Activated CD4-positive, alpha-beta T cell treated with anti-CD3 and anti-CD28 coated beads, Interleukin-2, amount 10 ng/mL, durations not matched to agents 24 days and 14 days (primary cell): Measurements from ENCODE around the gene OCA2. TPM values are rescaled to one million over a fixed set of nuclear protein-coding genes. Genes with fewer than 3 reads are reported as not detected.

Source experiments
- DNase-seq: peaks from one replicate; pipeline ENCODE4 v3.0.0; 2022
- H3K27ac Mint-ChIP-seq: one replicate; pipeline ENCODE4 v1.8.0; 2022; ENCODE audit warnings: mild to moderate bottlenecking, mixed read lengths
- H3K27me3 Mint-ChIP-seq: one replicate; pipeline ENCODE4 v1.8.0; 2022; ENCODE audit warnings: mixed read lengths
- H3K36me3 Mint-ChIP-seq: one replicate; pipeline ENCODE4 v1.8.0; 2022; ENCODE audit warnings: low read depth, mild to moderate bottlenecking, mixed read lengths
- H3K4me1 Mint-ChIP-seq: one replicate; pipeline ENCODE4 v1.8.0; 2021; ENCODE audit warnings: mixed read lengths
- H3K4me3 Mint-ChIP-seq: one replicate; pipeline ENCODE4 v1.8.0; 2022; ENCODE audit warnings: mild to moderate bottlenecking, moderate library complexity, mixed read lengths
- H3K9me3 Mint-ChIP-seq: one replicate; pipeline ENCODE4 v1.8.0; 2021; ENCODE audit warnings: mixed read lengths
- intact Hi-C: fragments of 100-400 bp; cut with micrococcal nuclease; formaldehyde crosslinking; loops from one replicate; pipeline ENCODE4 v1.15.1; 2023
- total RNA-seq: library from RNA; stranded (reverse); gene quantifications from 2 replicates; pipeline ENCODE4 v1.2.3, GENCODE V29; 2022

OCA2 gene
- total RNA-seq, 1 donor from 2014 or later, result not detected

DNA sequence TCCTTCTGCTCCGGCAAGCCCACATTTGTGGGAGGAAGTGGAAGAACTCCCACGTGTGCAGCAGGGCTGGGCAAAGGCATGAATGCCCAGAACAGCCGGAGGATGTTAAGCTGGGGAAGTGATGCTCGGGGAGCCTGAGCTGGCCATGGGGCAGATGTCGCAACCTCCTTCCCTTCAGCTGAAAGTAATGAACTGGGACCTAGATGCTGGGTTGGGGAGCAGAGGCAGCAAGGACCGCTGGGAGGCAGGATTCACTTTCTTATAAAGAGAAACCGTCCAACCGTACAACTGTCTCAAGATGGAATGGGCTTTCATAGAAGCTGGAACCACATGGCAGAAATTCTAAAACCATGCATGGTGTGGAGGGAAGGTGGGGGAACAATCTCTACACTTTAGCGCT, 290.9 kb downstream of the OCA2 start:
- Mint-ChIP-seq H3K4me1 (no peaks in the 10 kb centered on the region), H3K27ac (no peak overlapping the region), H3K36me3 (no peaks in the 10 kb centered on the region), H3K9me3 (peaks cover 16% of the 10 kb centered on the region), H3K4me3 (no peak overlapping the region), H3K27me3 (no peaks in the 10 kb centered on the region)
- intact Hi-C loops, result no loop called here
- no peak for DNase-seq

DNA sequence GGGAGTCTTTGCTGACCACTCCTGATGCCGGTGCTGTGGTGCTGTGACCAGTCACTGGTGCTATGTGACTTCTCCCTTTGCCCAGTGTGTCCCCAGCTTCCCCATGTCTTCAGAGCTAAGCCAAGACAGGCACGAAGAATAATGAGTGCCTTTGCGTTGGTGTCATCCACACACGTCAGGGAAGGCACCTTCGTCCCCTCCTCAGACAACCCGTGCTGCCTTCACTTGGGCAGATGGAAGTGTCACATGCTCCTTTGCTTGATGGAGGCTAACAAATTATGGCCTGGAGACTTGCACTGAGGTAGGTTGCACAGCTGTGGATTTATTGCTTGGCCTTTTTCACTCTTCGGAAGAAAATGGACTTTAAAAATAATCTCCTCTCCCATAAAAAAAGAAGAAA, 291.8 kb downstream of the OCA2 start:
- H3K4me3 Mint-ChIP-seq, result no peak overlapping the region
- H3K27ac Mint-ChIP-seq, result no peak overlapping the region
- H3K9me3 Mint-ChIP-seq, result peaks cover 16% of the 10 kb centered on the region
- intact Hi-C loops, result no loop called here
- no peak for DNase-seq
- H3K4me1 Mint-ChIP-seq, result no peaks in the 10 kb centered on the region
- H3K36me3 Mint-ChIP-seq, result no peaks in the 10 kb centered on the region
- H3K27me3 Mint-ChIP-seq, result no peaks in the 10 kb centered on the region

DNA sequence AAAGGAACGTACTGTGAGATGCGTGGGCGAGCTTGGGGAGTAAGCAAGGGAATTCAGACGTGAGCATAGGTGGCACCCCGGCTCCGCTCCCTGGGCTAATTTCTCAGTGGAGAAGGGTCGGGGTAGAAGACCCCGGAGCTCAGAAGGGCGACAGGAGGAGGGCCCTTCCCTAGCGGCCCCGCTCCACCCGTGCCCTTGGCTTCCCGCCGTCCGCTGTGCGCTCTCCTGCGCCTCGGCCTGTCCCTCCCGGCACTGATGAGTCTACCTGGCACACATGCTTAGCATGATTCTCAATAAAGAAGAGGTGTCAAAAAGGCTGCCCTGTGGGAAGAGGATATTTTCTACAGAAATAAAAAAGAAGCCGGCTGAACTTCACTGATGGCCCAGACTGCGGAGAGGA, 292.7 kb downstream of the OCA2 start:
- Mint-ChIP-seq H3K36me3 (no peaks in the 10 kb centered on the region), H3K27me3 (no peaks in the 10 kb centered on the region), H3K4me1 (no peaks in the 10 kb centered on the region), H3K27ac (no peak overlapping the region), H3K4me3 (no peak overlapping the region), H3K9me3 (peaks cover 16% of the 10 kb centered on the region)
- intact Hi-C loops, result no loop called here
- DNase-seq, result no peak

DNA sequence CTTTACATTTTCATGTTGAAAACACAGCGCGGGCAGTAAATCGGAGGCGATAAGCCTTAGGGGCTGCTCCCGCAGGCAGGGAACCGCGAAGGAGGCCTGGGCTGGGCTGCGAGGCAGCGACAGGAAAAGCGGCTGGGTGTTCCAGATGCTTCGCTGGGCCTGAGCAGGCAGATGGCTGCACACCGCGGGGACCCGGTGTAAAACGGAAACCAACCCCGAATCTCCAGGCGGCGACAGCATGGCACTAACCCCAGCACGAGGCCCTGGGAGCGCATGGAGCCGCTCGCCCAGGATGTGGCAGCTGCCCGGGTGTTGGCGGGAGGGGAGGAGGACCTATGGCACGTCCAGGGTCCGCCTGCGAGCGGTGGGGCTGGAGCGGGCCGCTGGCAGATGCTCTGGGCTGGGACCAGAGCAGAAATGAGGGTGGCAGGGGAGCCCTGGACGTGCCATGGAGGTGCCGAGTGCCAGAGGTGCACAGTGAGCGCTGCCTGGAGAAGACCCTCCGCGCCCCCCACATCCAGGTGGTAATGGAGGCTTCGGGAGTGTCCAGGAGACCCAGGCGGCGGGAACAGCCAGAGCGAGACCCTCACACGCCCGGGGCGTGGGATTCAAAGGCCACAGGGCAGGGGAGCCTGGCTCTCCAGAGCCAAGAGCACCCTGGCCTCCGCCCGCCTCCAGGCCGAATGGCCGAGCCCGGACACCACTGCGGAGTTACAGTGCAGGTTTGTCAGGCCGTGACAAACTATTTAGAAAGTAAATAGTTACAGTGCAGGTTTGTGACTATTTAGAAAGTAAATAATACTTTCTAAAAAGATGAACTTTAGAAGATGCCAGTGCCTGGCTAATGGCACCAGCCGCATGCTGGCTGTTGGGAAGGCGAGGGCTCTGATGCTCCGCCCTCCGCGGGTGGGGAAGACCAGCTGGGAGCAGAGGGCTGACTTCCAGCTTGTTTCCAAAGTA, 293.6 kb downstream of the OCA2 start:
- H3K27ac Mint-ChIP-seq, result no peak overlapping the region
- H3K4me1 Mint-ChIP-seq, result no peaks in the 10 kb centered on the region
- no peak overlapping the region for H3K4me3 Mint-ChIP-seq
- no peaks in the 10 kb centered on the region for H3K36me3 Mint-ChIP-seq
- H3K27me3 Mint-ChIP-seq, result no peaks in the 10 kb centered on the region
- peaks cover 16% of the 10 kb centered on the region for H3K9me3 Mint-ChIP-seq
- no peak for DNase-seq
- intact Hi-C loops, result no loop called here

DNA sequence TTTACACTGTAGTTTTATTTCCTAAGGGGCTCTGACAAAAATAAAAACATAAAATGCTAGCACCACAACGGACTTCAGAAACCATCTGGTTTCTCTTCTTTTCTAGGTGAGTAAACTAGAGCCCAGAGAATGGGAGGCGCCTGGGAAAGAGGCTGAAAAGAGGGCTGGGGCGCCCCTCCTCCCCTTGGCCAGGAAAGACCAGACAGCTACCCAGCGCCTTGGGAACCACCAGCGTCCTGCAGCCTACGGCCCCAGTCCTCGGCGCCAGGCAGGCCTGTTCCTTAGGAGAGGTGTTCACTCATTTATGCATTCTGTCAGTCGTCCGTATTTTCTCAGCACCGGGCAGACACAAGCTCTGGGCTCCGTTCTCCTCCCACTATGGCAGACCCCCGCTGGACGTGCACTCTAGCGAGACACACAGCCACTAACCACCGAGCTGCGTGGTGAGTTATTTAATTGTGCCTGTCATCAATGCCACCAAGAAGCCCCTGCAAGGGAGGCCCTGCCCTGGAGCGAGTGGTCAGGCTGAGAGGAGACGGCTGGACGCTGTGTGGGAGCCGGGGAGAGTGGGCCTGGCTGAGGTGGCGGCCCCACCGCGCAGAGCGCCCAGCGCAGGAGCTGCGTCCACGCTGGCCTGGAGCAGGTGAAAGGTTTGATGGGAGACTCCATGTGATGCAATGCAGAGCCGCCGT, 294.4 kb downstream of the OCA2 start:
- no peak overlapping the region for H3K27ac Mint-ChIP-seq
- H3K4me3 Mint-ChIP-seq, result no peak overlapping the region
- no peaks in the 10 kb centered on the region for H3K27me3 Mint-ChIP-seq
- intact Hi-C loops, result no loop called here
- no peak for DNase-seq
- H3K36me3 Mint-ChIP-seq, result no peaks in the 10 kb centered on the region
- no peaks in the 10 kb centered on the region for H3K4me1 Mint-ChIP-seq
- H3K9me3 Mint-ChIP-seq, result peaks cover 16% of the 10 kb centered on the region

DNA sequence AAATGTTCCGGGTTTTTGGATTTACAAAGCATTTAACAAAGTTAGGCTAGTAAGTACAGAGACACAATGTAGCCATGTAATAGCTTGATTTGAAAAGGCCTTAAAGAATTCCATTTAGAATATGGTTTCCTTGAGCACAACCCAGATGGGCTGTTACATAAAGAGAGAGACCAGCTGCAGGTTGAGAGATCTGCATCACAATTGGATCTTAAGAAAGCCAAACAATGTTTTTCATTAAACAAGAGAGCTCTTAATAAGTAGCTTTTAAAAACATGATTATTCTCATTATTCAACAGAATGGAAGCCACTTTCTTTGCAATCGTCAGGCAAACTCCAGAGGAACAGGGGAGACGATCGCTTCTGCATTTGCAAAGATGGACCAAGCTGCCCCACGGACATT, 300.3 kb downstream of the OCA2 start:
- Mint-ChIP-seq H3K27ac (no peak overlapping the region), H3K4me3 (no peak overlapping the region)
- intact Hi-C loops, result no loop called here

DNA sequence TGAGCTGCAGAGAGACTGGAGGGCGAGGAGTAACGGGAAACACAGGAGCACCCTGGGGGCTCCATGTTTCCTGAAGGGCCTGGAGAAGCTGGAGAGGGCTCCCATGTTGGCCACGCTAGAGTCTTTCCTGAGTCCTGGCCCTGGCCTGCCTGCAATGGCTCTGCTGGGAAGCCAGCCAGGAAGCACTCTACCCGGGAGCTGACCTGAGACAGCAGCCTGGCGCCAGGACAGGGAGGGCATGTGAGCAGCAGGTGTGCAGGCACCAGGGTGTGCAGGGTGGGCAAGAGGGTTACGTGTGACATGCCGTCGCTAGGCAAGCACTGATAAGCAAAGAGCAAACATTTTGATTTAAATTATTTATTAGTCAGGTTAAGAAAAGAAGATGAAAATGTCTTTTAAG, 301.4 kb downstream of the OCA2 start:
- no peak overlapping the region for H3K27ac Mint-ChIP-seq
- no peaks in the 10 kb centered on the region for H3K4me1 Mint-ChIP-seq
- H3K27me3 Mint-ChIP-seq, result no peaks in the 10 kb centered on the region
- DNase-seq, result no peak
- no peak overlapping the region for H3K4me3 Mint-ChIP-seq
- no peaks in the 10 kb centered on the region for H3K9me3 Mint-ChIP-seq
- intact Hi-C loops, result no loop called here
- no peaks in the 10 kb centered on the region for H3K36me3 Mint-ChIP-seq

More for the DNA sequence above, 300.3 kb downstream of the OCA2 start:
- H3K27me3 Mint-ChIP-seq, result no peaks in the 10 kb centered on the region
- no peak for DNase-seq
- H3K9me3 Mint-ChIP-seq, result no peaks in the 10 kb centered on the region
- H3K36me3 Mint-ChIP-seq, result no peaks in the 10 kb centered on the region
- H3K4me1 Mint-ChIP-seq, result no peaks in the 10 kb centered on the region

DNA sequence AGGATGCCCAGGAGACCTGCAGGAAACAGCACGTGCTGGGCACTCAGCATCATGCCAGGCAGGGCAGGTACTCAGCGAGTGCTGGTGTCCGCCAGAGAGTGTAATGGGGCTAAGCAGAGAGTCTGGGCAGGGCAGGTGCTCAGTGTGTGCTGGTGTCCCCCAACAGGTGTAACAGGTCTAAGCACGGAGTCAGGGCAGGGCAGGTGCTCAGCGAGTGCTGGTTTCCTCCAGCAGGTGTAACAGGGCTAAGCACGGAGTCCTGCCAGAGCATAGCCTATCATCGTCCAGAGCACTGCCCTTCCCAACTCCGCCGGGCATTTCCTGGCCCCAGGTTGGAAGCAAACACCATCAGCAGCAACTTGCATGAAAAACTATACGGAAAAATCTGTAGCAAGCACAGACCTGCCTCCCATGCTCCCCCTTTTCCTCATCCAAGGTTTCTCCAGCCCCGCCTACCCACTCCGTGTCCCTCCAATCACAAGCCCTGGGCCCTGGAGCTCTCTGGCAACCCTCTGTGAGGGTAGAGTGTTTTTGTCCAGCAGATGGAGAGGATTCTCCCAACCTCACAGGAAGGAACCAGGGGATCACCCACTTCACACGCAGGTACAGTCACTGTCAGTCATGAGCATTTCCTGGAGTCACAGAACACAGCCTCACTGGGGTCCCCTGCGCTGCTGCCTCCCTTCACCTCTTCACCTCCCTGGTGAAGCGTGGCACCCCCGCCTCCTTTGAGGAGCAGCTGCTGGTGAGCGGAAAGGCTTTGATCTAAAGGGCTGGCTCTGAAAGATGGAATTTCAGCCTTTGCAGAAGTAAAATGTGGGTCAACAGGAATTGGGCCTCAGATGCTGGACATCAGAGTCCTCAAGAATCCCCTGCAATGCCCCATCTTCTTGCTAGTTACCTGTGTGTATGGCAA, 302.5 kb downstream of the OCA2 start:
- DNase-seq, result no peak
- intact Hi-C loops, result no loop called here
- Mint-ChIP-seq H3K27me3 (no peaks in the 10 kb centered on the region), H3K4me3 (no peak overlapping the region), H3K9me3 (no peaks in the 10 kb centered on the region), H3K27ac (no peak overlapping the region), H3K36me3 (no peaks in the 10 kb centered on the region), H3K4me1 (no peaks in the 10 kb centered on the region)

DNA sequence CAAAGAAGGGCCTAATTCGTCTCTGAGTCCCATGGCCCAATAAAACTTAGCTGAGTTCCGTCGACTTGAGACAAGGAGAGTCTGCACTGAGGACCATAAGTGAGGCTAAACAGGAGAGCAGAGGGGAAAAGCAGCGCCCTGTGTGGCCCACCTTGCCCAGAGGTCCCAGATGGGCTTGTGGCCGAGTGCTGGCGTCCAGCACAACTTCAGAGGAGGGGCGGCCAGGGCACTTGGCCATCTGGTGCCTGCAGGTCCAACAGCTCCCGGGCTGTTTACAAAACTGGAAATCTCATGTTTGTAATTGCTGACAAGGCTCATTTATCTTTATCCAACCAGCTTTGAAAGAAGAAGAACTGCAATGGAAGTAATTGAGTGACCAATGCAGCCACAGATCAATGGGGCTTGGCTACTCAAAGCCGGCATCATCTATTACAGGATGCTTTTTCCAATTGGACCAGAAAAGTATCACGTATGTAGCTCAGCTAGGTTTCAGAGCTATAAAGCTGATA, 306.3 kb downstream of the OCA2 start:
- H3K4me3 Mint-ChIP-seq, result no peak overlapping the region
- H3K4me1 Mint-ChIP-seq, result no peaks in the 10 kb centered on the region
- no peak for DNase-seq
- H3K36me3 Mint-ChIP-seq, result no peaks in the 10 kb centered on the region
- no peak overlapping the region for H3K27ac Mint-ChIP-seq
- H3K27me3 Mint-ChIP-seq, result no peaks in the 10 kb centered on the region
- H3K9me3 Mint-ChIP-seq, result no peaks in the 10 kb centered on the region
- intact Hi-C loops, result no loop called here

DNA sequence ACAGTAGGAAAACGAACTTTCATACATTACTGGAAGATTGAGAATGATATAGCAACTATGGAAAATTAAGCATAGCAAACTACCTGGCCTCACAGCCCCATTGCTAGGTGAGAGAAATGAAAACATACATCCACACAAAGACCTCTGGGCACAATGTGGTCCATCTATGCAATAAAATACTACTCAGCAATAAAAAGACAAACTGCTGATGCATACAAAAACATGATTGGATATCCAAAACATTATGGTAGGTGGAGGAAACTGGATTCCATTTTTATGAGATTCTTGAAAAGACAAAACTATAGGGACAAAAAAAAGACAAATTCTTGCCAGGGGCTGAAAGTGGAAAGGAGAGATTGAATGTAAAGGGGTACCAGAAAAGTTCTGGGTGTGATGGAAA, 308.8 kb downstream of the OCA2 start:
- intact Hi-C loops, result no loop called here
- H3K4me3 Mint-ChIP-seq, result no peak overlapping the region
- no peaks in the 10 kb centered on the region for H3K27me3 Mint-ChIP-seq
- no peak for DNase-seq
- H3K27ac Mint-ChIP-seq, result no peak overlapping the region
- no peaks in the 10 kb centered on the region for H3K9me3 Mint-ChIP-seq
- H3K36me3 Mint-ChIP-seq, result no peaks in the 10 kb centered on the region
- no peaks in the 10 kb centered on the region for H3K4me1 Mint-ChIP-seq

DNA sequence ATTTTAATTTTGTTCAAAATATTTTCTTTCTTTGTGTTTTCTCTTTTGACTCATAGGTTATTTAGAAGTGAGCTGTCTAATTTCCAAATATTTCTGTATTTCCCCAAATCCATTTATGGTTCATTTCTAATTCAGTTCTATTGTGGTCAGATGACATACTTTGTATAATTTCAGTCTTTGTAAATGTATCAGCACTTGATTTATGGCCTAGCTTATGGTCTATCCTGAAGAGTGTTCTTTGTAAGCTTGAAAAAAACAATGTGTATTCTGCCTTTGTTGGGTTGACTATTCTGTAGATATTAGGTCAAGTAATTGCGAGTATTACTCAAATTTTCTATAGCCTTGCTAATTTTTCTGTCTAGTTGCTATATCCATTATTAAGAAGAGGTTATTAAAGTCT, 311.2 kb downstream of the OCA2 start:
- no peak overlapping the region for H3K27ac Mint-ChIP-seq

DNA sequence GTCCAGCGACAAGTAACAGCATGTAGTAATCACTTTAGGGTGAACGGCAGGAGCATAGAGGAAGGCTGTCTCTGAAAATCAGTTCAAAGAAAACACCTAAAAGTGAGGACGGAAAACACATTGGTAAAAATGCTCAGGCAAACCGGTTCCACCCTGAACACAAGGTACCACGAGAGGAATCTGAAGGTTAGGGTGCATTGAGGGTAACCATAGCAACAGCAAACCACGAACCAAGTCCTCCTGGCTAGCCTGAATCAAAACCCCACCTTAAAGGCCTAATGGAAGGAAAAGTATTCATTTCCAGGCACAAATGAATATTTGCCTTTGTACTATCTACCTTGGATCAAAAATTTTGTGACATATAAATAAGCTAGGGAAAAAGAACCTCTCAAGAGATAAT, 315.0 kb downstream of the OCA2 start:
- no peak for DNase-seq
- Mint-ChIP-seq H3K36me3 (no peaks in the 10 kb centered on the region), H3K4me3 (no peak overlapping the region), H3K27ac (no peak overlapping the region), H3K27me3 (no peaks in the 10 kb centered on the region), H3K9me3 (no peaks in the 10 kb centered on the region), H3K4me1 (no peaks in the 10 kb centered on the region)
- intact Hi-C loops, result no loop called here

More for the DNA sequence above, 311.2 kb downstream of the OCA2 start:
- intact Hi-C loops, result no loop called here
- DNase-seq, result no peak
- Mint-ChIP-seq H3K36me3 (no peaks in the 10 kb centered on the region), H3K4me1 (no peaks in the 10 kb centered on the region), H3K27me3 (no peaks in the 10 kb centered on the region), H3K4me3 (no peak overlapping the region), H3K9me3 (no peaks in the 10 kb centered on the region)

DNA sequence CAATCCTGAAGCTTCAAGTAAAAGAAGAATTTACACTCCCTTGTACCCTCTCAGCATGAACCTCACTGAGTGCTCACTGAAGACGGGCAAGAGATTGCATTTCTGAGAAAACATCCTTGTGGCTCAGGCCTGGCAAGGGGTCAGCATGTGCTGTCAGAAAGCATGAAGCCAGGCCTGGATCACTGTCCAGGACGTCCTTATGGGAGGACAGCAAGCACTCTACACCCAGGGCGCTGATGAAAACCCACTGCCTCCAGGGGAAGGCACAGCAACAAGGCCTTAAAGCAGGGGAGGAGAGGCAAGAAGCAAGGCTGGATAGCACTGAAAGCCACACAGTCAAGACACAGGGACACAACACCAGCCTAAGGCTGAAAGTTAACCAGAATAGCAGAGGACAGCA, 315.4 kb downstream of the OCA2 start:
- intact Hi-C loops, result no loop called here
- Mint-ChIP-seq H3K4me3 (no peak overlapping the region), H3K4me1 (no peaks in the 10 kb centered on the region), H3K27ac (no peak overlapping the region), H3K36me3 (no peaks in the 10 kb centered on the region), H3K9me3 (no peaks in the 10 kb centered on the region), H3K27me3 (no peaks in the 10 kb centered on the region)
- no peak for DNase-seq
